ENCODE data around the gene IL12RB1. TPM values are rescaled to one million over a fixed set of nuclear protein-coding genes. Genes with fewer than 3 reads are reported as not detected.
A peak's percentile ranks its signal among the peaks of the same experiment; 100 is the strongest.

The IL12RB1 gene
- total and polyA plus RNA-seq, 5 experiments from 2014 or later: 17.5 to 32.9 (median 18.5) TPM

DNA sequence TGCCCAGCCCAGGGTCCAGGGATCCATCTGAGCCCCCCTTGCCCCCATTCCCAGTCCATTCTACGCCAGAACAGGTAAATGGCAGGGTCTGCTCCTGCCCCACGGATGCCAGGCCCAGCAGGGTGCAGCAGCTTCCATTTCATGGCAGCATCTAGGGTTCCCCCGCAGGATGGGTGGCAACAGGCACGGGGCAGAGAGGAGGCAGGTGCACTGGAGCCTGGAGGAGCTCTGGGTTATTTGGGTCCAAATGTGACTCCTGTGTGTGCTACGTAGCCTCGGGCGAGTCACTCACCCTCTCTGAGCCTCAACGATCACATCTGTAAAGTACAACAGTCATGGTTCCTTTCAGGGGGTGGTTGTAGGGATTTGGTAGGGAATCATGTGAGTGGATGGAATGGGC is 27.4 kb downstream of the IL12RB1 start:
- no peak for ATAC-seq
- no peak for DNase-seq
- peaks cover 8 to 18% (median 13%) of the 10 kb centered on the region in 4 donors for H3K4me1 Mint-ChIP-seq
- peak overlapping the region in 2 of 10 donors; percentile 53 to 77 for H3K27ac Mint-ChIP-seq
- H3K4me3 Mint-ChIP-seq: no peak overlapping the region
- POLR2A ChIA-PET: interaction anchor here (0.7 to 9.0 kb wide), 9 partner anchors 14 to 109 kb away, joined by 3 to 153 read pairs (median 6); partner anchors contain the start of gene ARRDC2
- H3K27me3 Mint-ChIP-seq: no peaks in the 10 kb centered on the region
- H3K9me3 Mint-ChIP-seq: no peaks in the 10 kb centered on the region
- peaks cover 0 to 12% (median 0%) of the 10 kb centered on the region in 3 donors for H3K36me3 Mint-ChIP-seq

DNA sequence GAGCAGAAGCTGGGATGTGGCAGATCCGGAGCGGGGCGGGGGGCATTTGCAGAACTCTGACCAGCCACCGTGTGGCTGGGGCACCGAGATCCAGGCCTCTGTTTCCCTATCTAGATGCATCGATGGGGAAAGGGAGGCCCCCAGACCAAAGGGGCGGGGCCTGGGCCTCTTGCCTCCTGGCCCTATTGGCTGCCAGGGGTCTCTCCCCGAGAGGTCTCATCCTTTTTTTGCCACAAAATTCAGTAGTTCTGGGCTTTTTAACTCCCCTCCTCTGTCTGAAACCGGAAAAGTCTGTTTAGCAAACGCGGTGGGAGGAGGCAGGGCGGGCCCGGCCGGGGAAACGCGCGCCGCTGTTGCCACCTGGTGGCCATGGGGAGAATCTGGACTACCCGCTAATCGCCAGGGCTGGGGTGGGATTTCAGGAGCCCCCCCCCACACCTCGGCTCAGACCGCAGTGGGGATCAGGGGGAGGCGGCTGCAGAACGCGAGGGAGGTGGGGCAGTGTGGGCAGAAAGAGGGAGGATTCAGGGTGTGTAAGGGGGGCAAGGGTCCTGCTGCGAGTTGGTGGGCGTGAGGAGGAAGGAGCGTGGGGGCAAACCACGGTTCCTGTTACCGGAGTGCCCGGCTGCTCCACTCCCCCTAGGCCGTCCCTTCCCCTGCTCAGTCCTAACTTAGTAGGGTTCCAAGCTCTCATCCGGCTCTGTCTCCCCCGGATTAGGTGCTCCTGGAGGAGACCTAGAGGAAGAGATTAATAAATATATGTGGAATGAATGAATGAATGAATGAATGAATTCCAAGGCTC is 28.3 kb downstream of the IL12RB1 start:
- Mint-ChIP-seq H3K27me3 (no peaks in the 10 kb centered on the region), H3K4me3 (peak overlapping the region in 8 of 10 donors; percentile 29 to 69 (median 48)), H3K4me1 (peaks cover 7 to 22% (median 17%) of the 10 kb centered on the region in 4 donors), H3K27ac (peak overlapping the region; percentile 54 to 94 (median 86)), H3K9me3 (no peaks in the 10 kb centered on the region), H3K36me3 (peaks cover 0 to 10% (median 0%) of the 10 kb centered on the region in 3 donors)
- DNase-seq (peak; percentile 73 to 91 (median 84)), ATAC-seq (peak; percentile 94 to 96)
- POLR2A ChIA-PET: interaction anchor here (0.6 to 9.0 kb wide), 10 partner anchors 13 to 84 kb away, joined by 3 to 153 read pairs (median 13); partner anchors contain the start of gene ARRDC2

DNA sequence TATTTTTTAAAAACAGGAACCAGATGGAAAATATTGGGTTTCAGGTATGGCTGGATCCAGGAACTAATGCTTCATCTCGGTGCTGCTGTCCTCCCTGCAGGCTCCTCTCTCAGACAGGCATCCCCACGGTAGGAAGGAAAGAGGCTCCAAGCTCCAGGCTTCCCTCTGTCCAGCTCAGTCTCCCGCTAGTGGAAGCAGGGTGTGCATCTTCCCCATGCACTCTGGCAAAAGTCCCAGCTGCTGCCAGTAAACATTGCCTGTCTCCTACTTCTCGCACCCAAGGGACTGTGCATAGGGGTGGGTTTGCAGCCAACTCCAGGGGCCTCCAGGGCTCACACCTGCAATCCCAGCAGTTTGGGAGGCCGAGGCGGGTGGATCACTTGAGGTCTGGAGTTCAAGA is 29.2 kb downstream of the IL12RB1 start:
- Mint-ChIP-seq H3K27ac (peak overlapping the region; percentile 54 to 94 (median 86)), H3K4me3 (peak overlapping the region in 4 of 10 donors; percentile 32 to 63 (median 44))
- POLR2A ChIA-PET: interaction anchor here (0.6 to 9.0 kb wide), 9 partner anchors 12 to 56 kb away, joined by 3 to 153 read pairs (median 20); partner anchors contain the start of gene ARRDC2

DNA sequence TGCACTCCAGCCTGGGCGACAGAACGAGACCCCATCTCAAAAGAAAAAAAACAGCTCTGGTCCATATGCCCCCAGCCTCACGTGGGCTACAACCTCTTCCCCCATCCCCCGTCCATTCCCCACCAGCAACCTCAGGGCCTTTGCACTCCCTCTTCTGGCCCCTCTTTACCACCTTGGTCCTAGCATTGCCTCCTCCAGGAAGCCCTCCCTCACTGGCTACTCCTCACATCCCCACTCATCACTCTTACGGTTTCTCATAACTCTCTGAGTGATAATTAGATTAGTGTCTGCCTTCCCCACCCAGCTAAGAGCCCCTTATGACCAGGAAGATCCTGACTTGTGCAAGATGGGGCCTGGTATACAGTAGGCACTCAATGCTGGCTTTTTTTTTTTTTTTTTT is 30.8 kb downstream of the IL12RB1 start:
- POLR2A ChIA-PET: interaction anchor here (0.6 to 9.0 kb wide), 10 partner anchors 11 to 54 kb away, joined by 3 to 153 read pairs (median 13); partner anchors contain the start of gene ARRDC2
- no peaks in the 10 kb centered on the region for H3K9me3 Mint-ChIP-seq
- no peak overlapping the region for H3K4me3 Mint-ChIP-seq
- peak overlapping the region in 8 of 10 donors; percentile 1 to 89 (median 58) for H3K27ac Mint-ChIP-seq
- H3K4me1 Mint-ChIP-seq: peaks cover 9 to 29% (median 20%) of the 10 kb centered on the region in 4 donors
- ATAC-seq (no peak), DNase-seq (no peak)
- no peaks in the 10 kb centered on the region for H3K27me3 Mint-ChIP-seq
- H3K36me3 Mint-ChIP-seq: peaks cover 0 to 5% (median 0%) of the 10 kb centered on the region in 3 donors

More for the DNA sequence above, 29.2 kb downstream of the IL12RB1 start:
- no peak for DNase-seq
- ATAC-seq: no peak
- Mint-ChIP-seq H3K36me3 (peaks cover 0 to 8% (median 0%) of the 10 kb centered on the region in 3 donors), H3K4me1 (peaks cover 7 to 28% (median 17%) of the 10 kb centered on the region in 4 donors), H3K9me3 (no peaks in the 10 kb centered on the region), H3K27me3 (no peaks in the 10 kb centered on the region)

DNA sequence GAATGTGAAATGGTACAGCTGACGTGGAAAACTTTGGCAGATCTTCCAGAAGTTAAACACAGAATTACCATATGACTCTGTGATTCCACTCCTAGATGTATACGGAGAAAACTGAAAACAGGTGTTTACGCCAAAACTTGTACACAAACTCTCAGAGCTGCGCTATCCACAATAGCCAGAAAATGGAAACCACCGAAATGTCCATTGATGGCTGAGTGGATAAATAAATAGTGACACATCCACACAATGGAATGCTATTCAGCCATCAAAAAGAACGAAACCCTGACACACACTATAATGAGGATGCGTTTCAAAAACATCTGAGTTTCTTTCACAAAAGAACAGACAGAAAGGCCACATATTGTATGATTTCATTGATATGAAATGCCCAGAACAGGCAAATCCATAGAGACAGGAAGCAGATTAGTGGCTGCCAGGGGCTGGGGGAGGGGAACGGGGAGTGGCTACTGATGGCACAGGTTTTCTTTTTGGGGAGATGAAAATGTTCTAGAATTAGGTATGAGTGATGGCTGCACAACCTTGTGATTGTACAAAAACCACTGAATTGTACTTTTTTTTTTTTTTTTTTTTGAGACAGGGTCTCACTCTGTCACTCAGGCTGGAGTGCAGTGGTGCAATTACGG is 33.0 kb downstream of the IL12RB1 start:
- Mint-ChIP-seq H3K4me3 (no peak overlapping the region), H3K36me3 (peaks cover 0 to 2% (median 0%) of the 10 kb centered on the region in 3 donors), H3K9me3 (no peaks in the 10 kb centered on the region), H3K27me3 (no peaks in the 10 kb centered on the region), H3K27ac (peak overlapping the region in 7 of 10 donors; percentile 31 to 71 (median 42)), H3K4me1 (peaks cover 19 to 42% (median 29%) of the 10 kb centered on the region in 4 donors)
- DNase-seq (peak in 1 of 10 donors; percentile 18), ATAC-seq (no peak)
- POLR2A ChIA-PET: interaction anchor here (0.7 to 1.5 kb wide), 7 partner anchors 11 to 179 kb away, joined by 3 to 7 read pairs (median 5); no protein-coding TSS in a partner anchor

DNA sequence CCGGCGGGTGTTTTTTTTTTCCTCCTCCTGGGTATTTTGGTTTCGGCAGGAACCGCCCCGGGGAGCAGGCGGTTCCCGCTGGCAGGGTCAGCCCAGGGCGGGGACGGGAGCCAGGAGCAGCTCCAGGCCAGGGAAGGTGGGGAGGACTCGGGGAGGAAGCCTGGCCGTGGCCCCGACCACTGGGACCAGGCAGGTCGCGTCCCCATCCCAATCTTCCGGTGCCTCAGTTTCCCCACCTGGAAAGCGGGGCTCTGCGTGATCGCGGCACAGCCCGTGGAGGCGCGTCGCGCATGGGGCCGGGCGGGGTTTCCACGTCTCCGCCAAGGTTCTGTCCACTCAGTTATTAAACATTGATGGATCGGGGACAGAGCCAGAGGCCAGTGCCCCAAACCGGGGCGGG is 34.8 kb downstream of the IL12RB1 start:
- POLR2A ChIA-PET: interaction anchor here (0.5 to 2.0 kb wide), 3 partner anchors 8 to 329 kb away, joined by 4 to 8 read pairs (median 5); partner anchors contain the start of gene ARRDC2
- DNase-seq (no peak), ATAC-seq (no peak)
- peaks cover 14 to 31% (median 20%) of the 10 kb centered on the region in 4 donors for H3K4me1 Mint-ChIP-seq
- no peak overlapping the region for H3K27ac Mint-ChIP-seq
- no peaks in the 10 kb centered on the region for H3K9me3 Mint-ChIP-seq
- no peaks in the 10 kb centered on the region for H3K36me3 Mint-ChIP-seq
- no peaks in the 10 kb centered on the region for H3K27me3 Mint-ChIP-seq
- no peak overlapping the region for H3K4me3 Mint-ChIP-seq

DNA sequence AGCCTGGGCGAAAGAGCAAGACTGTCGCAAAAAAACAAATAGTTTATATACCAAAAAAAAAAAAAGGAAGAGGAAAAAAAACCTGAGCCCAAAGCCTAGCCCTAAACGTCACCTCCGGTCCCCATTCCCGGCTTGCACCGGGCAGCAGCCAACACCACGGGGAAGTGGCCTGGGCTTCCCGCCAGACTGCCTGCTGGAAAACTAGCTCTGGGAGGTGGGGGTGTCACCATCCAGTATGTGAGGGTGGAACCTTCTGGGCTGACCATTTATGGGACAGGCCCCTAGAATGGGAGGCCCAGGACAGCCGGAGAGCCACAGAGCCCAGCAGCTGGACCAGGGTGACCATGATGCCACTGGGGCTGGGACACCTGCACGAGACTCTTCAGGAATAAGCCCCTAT is 37.3 kb downstream of the IL12RB1 start:
- no peak overlapping the region for H3K4me3 Mint-ChIP-seq
- peak overlapping the region in 1 of 10 donors; percentile 70 for H3K27ac Mint-ChIP-seq
- no peak for DNase-seq
- ATAC-seq: no peak
- no peaks in the 10 kb centered on the region for H3K27me3 Mint-ChIP-seq
- H3K4me1 Mint-ChIP-seq: peaks cover 24 to 48% (median 41%) of the 10 kb centered on the region in 4 donors
- POLR2A ChIA-PET: interaction anchor here (0.6 to 12.1 kb wide), 3 partner anchors 27 to 112 kb away, joined by 3 to 267 read pairs (median 5); partner anchors contain the start of gene ARRDC2
- H3K36me3 Mint-ChIP-seq: no peaks in the 10 kb centered on the region
- no peaks in the 10 kb centered on the region for H3K9me3 Mint-ChIP-seq

DNA sequence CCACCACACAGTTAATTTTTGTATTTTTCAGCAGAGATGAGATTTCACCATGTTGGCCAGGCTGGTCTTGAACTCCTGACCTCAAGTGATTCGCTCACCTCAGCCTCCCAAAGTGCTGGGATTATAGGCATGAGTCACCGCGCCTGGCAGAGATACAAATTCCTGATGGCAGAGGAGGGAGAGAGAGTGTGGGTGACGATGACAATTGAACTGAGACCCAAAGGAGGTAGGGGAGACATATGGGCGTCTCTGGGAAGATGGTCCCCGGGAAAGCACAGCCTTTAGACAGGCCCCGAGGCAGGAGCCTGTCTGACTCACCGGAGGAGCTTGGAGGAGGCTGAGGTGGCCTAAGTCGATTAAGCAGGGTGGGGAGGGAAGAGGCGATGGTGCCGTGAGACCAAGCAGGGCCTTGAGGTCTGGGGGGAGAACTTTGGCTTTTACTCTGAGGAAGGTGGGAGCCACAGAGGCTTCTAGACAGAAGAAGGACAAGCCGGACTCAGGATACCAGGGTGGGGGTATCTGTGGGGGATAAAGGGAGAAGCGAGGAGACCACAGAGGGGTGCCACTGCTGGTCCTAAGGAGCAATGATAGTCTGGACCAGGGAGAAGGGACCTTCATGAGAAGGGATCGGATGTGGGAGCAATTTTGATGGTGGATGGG is 40.5 kb downstream of the IL12RB1 start:
- Mint-ChIP-seq H3K27me3 (no peaks in the 10 kb centered on the region), H3K4me1 (peaks cover 27 to 64% (median 59%) of the 10 kb centered on the region in 4 donors), H3K27ac (peak overlapping the region; percentile 68 to 97 (median 92)), H3K36me3 (no peaks in the 10 kb centered on the region), H3K4me3 (peak overlapping the region in 4 of 10 donors; percentile 22 to 77 (median 32)), H3K9me3 (no peaks in the 10 kb centered on the region)
- no peak for ATAC-seq
- DNase-seq: no peak
- POLR2A ChIA-PET: interaction anchor here (0.6 to 12.1 kb wide), 7 partner anchors 11 to 95 kb away, joined by 3 to 267 read pairs (median 37); partner anchors contain the start of gene ARRDC2

DNA sequence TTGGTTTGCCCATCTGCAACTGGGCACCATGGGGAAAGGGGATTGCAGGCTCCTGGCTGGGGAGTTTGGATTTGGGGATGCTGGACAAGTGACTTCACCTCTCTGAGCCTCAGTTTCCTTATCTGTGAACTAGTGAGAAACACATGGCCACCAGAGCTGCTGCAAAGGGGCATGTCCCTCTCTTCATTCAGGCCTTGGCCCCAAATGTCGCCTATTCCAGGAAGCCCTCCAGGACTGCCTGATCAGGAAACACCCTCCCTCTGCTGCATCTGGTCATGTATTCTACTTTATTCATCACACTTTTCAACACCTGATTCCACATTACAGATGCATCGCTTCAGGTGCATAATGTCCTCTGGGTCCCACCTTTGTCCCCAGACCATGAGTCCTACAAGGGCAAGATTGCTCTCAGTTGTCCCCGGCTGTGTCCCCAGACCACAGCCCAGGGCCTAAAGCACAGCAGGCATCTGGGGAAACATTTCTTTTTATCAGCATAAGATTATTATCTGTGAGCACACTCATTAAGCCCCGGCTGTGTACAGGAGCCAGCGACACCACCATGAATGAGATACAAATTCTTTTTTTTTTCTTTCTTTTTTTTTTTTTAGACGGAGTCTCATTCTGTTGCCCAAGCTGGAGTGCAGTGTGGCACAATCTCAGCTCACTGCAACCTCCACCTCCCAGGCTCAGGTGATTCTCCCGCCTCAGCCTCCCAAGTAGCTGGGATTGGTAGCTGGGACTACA is 41.3 kb downstream of the IL12RB1 start:
- peaks cover 24 to 62% (median 55%) of the 10 kb centered on the region in 4 donors for H3K4me1 Mint-ChIP-seq
- no peak for DNase-seq
- H3K27ac Mint-ChIP-seq: peak overlapping the region; percentile 87 to 99 (median 95)
- POLR2A ChIA-PET: interaction anchor here (0.6 to 12.1 kb wide), 16 partner anchors 12 to 476 kb away, joined by 3 to 267 read pairs (median 8); partner anchors contain the start of genes ARRDC2, ELL, IL12RB1 and JUND
- no peaks in the 10 kb centered on the region for H3K36me3 Mint-ChIP-seq
- no peaks in the 10 kb centered on the region for H3K27me3 Mint-ChIP-seq
- H3K4me3 Mint-ChIP-seq: peak overlapping the region; percentile 77 to 89 (median 84)
- no peaks in the 10 kb centered on the region for H3K9me3 Mint-ChIP-seq
- ATAC-seq: peak in 1 of 2 donors; percentile 15

DNA sequence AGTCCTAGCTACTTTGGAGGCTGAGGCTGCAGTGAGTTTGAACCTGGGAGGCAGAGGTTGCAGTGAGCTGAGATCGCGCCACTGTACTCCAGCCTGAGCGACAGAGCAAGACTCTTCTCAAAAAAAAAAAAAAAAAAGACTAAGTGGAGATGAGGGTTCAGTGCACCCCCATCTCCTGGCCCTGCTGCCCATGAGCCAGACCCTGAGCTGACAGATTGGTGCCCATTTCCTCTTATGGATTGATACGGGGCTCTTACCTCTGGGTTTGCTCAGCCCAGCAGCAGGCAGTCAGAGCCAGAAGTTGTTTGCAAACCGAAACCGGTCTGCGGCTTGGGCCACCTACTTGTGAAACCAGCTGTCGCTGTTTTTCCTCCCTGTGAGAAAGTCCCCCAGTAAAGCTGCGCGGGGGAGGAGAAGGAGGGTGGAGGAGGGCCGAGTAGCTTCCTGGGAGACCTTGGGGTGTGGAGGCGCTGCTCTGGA is 41.9 kb downstream of the IL12RB1 start:
- POLR2A ChIA-PET: interaction anchor here (0.6 to 12.1 kb wide), 18 partner anchors 9 to 477 kb away, joined by 3 to 267 read pairs (median 7); partner anchors contain the start of genes ARRDC2, ELL, IL12RB1 and JUND
- ATAC-seq (peak; percentile 97 to 99), DNase-seq (peak; percentile 61 to 91 (median 80))
- H3K27me3 Mint-ChIP-seq: no peaks in the 10 kb centered on the region
- H3K4me1 Mint-ChIP-seq: peaks cover 19 to 55% (median 49%) of the 10 kb centered on the region in 4 donors
- H3K36me3 Mint-ChIP-seq: no peaks in the 10 kb centered on the region
- peak overlapping the region; percentile 77 to 89 (median 84) for H3K4me3 Mint-ChIP-seq
- H3K27ac Mint-ChIP-seq: peak overlapping the region; percentile 87 to 99 (median 95)
- no peaks in the 10 kb centered on the region for H3K9me3 Mint-ChIP-seq

DNA sequence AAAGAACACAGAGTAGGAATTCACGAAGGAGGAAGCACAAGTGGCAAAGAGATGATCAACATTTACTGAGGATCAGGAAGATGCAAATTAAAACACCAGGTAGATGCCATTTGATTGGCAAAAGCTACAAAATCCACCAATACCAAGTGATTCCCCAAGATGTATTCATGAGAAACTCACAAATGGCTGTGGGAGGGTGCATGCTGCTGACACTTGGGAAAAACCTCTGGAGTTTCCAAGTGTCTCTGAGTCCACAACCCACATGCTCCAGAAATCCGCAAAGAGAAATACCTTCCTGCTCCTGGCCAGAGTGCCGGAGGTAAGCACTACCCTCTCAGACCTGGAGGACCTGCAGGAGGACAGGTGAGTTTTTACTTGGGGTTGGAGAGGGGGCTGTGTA is 43.1 kb downstream of the IL12RB1 start:
- peak overlapping the region; percentile 87 to 99 (median 95) for H3K27ac Mint-ChIP-seq
- H3K9me3 Mint-ChIP-seq: no peaks in the 10 kb centered on the region
- ATAC-seq: no peak
- H3K4me1 Mint-ChIP-seq: peaks cover 17 to 56% (median 48%) of the 10 kb centered on the region in 4 donors
- no peaks in the 10 kb centered on the region for H3K36me3 Mint-ChIP-seq
- POLR2A ChIA-PET: interaction anchor here (0.6 to 12.1 kb wide), 8 partner anchors 9 to 1376 kb away, joined by 3 to 267 read pairs (median 22); partner anchors contain the start of gene ARRDC2
- no peaks in the 10 kb centered on the region for H3K27me3 Mint-ChIP-seq
- DNase-seq: no peak
- H3K4me3 Mint-ChIP-seq: peak overlapping the region; percentile 76 to 87 (median 82)
